ENCODE results near the gene INO80E.
A peak's percentile ranks its signal among the peaks of the same experiment; 100 is the strongest.

INO80E gene

DNA sequence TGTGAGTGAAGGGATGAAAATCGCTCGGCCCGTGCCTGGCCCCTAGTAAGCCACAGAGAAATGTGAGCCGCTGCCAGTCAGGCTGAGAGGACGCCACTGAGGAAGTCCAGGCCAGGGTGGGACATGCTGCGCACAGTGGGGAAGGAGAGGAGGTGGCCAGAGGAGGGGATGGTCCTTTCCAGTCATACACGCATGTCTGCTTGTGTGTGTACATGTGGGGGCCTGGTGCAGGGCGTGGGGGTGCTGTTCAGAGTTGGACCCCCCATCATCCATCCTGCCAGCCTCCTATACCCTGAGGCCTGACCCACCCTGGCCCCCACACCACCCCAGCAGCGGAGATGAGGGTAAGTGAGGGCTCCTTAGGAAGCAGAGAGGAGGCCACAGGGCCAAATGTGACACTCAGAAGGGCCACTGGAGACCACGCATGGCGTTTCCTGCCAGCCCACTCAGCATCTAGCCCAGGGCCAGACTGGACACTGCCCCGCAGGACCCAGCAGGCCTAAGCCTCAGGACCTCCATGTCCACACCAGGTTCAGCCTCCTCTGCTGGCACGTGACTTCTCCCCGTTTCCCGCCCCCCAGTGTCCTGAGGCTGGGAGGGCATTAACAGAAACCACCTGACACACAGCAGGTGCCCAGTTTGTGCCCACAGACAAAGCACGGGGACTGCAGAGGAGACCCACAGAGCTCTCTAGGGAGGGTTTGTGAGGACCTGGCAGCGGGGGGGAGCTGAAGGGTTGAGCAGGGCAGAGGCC, 7.8 kb downstream of the INO80E start:
- Mint-ChIP-seq H3K9me3 (no peaks in the 10 kb centered on the region), H3K4me1 (ENCODE audit: low read depth in 2 of 2) (peaks cover 12 to 15% of the 10 kb centered on the region in 2 donors), H3K36me3 (ENCODE audit: insufficient read depth) (peaks cover 4% of the 10 kb centered on the region), H3K27ac (peak overlapping the region in 1 of 2 donors; percentile 31), H3K27me3 (peaks cover 6 to 13% of the 10 kb centered on the region in 2 donors), H3K4me3 (no peak overlapping the region)
- ATAC-seq (replicated peaks), result no peak
- DNase-seq, result no peak

DNA sequence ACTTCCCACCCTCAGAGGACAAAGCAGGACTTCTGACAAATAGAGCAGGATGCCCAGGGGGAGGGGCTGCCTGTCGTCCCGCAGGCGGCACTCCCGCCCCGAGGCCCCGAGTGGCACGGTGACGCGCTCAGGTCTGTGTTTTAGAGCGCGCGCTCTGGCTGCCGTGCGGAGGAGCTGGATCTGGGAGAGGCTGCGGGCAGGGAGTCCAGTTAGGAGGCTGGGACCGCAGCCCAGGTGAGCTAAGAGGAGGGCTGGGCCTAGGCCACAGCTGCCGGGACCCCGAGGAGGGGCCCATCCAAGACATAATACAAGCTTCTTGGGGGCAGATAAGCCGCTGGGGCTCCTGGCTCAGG, 8.4 kb downstream of the INO80E start:
- peaks cover 10 to 19% of the 10 kb centered on the region in 2 donors for H3K27me3 Mint-ChIP-seq
- no peaks in the 10 kb centered on the region for H3K9me3 Mint-ChIP-seq
- H3K4me1 Mint-ChIP-seq (ENCODE audit: low read depth in 2 of 2), result peaks cover 10 to 13% of the 10 kb centered on the region in 2 donors
- peak overlapping the region in 1 of 2 donors; percentile 31 for H3K27ac Mint-ChIP-seq
- DNase-seq, result no peak
- H3K36me3 Mint-ChIP-seq (ENCODE audit: insufficient read depth), result peaks cover 3% of the 10 kb centered on the region
- ATAC-seq (replicated peaks), result no peak
- no peak overlapping the region for H3K4me3 Mint-ChIP-seq

DNA sequence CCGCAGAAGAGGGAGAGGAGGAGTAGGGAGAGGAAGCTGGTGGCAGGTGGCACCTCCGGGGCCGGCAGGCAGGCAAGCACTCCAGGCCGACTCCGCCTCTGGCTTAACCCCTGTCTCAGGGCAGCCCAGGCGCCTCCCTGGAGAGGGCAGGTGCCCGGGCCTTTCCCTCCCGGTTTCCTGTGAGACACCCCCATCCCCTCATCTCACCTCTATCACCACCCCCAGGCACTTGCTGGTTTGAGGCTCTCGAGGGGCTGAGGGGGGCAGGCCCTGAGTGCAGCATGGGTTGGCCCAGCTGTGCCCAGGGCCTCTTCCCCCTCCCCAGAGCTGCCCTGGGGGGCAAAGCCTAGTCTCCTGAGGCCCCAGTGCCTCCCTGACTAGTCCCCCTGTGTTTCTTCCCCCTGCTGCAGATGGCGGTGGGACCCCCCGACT, 8.8 kb downstream of the INO80E start:
- DNase-seq (no peak), ATAC-seq (replicated peaks) (no peak)
- Mint-ChIP-seq H3K4me3 (no peak overlapping the region), H3K9me3 (no peaks in the 10 kb centered on the region), H3K4me1 (ENCODE audit: low read depth in 2 of 2) (peaks cover 10% of the 10 kb centered on the region in 2 donors), H3K36me3 (ENCODE audit: insufficient read depth) (peaks cover 3% of the 10 kb centered on the region), H3K27ac (no peak overlapping the region), H3K27me3 (peaks cover 12 to 23% of the 10 kb centered on the region in 2 donors)

DNA sequence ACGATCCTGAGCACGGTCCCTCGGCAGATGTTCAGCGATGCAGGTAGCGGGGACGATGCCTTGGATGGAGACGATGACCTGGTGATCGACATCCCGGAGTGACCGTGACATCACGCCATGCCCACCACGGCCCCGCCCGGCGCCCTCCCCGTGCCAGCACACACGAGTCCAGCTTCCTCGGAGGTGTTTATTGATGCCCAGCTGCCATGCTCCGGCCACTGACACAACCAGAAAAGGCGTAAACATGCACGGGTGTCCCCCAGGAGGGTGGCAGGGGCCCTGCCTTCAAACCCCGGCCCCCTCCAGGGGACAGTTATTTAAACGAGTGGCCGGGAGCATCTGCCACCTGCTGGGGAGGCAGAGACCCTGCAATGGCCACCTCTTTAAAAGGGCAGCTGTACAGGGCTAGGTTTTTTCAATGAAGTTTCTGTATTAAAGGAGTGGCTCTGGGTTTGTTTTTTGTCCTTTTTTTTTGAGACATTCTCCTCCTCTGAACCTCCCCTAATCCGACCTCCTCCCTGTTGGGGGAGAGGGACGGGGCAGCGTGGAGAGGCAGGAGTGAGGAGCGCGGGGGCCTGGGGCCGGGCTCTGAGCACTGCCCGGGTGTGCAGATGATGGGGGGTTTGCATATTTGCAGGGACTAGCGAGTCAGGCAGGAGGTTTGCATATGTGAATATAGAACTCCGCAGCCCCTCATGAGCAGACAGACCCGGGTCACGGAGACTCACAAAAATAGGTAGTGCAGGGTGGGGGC, 9.5 kb downstream of the INO80E start:
- Mint-ChIP-seq H3K27me3 (peaks cover 18 to 30% of the 10 kb centered on the region in 2 donors), H3K36me3 (ENCODE audit: insufficient read depth) (peaks cover 6% of the 10 kb centered on the region), H3K9me3 (no peaks in the 10 kb centered on the region), H3K4me3 (no peak overlapping the region), H3K4me1 (ENCODE audit: low read depth in 2 of 2) (peaks cover 14 to 15% of the 10 kb centered on the region in 2 donors), H3K27ac (no peak overlapping the region)
- peak; percentile 27 to 33 (median 33) for DNase-seq
- peak; percentile 76 for ATAC-seq (replicated peaks)

DNA sequence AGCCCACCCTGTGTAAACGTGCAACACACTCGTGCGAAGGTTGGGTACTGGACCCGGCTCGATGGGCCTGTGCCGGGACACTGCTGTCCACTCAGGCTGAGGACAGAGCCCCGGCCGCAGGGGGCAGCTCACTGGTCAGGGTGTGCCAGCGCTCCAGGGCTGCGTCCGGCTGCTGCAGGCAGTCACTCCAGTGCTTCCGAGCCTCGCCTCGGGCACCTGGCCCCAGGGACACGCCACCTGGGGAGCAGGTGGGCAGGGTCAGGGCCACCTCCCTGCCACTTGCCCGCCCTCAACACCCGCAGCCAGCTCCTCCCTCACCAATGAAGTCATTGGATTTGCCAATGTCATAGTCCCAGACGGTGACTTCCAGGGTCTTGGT, 10.0 kb downstream of the INO80E start:
- H3K4me3 Mint-ChIP-seq, result no peak overlapping the region
- peaks cover 7% of the 10 kb centered on the region for H3K36me3 Mint-ChIP-seq (ENCODE audit: insufficient read depth)
- H3K4me1 Mint-ChIP-seq (ENCODE audit: low read depth in 2 of 2), result peaks cover 14 to 16% of the 10 kb centered on the region in 2 donors
- H3K27me3 Mint-ChIP-seq, result peaks cover 20 to 34% of the 10 kb centered on the region in 2 donors
- no peaks in the 10 kb centered on the region for H3K9me3 Mint-ChIP-seq
- no peak for ATAC-seq (replicated peaks)
- H3K27ac Mint-ChIP-seq, result no peak overlapping the region
- no peak for DNase-seq

DNA sequence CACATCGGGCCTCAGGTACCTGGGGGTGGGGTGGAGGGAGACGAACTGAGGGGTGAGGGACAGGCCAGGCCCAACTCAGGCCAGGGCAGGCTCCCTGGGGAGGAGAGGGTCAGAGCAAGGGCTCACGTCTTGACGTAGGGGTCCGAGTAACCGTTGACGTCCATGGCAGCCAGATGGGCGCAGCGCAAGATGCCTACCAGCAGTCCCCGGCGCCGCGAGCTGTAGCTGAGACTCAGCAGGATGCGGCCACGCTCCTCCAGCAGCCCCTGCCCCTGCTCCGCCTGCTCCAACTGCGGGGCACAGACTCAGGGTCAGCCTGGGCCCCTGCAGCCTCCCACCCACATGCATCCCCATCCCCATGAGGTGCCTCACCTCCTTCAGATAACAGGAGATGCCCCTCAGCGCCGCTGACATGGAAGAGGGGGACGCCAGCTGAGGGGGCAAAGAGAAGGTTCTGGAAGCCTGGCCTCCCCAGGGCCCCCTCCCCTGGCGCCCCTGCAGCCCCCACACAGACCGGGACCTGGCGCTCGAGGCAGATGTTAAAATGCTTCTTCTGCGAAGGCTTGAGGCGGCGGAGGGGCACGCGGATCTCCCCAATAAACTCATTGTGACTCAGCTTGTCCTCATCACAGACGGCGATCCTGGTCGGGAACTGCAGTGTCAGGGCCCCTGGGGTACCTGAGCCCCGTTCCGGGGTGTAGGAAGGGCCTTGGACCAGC, 10.8 kb downstream of the INO80E start:
- DNase-seq, result no peak
- no peak overlapping the region for H3K4me3 Mint-ChIP-seq
- H3K4me1 Mint-ChIP-seq (ENCODE audit: low read depth in 2 of 2), result peaks cover 15 to 18% of the 10 kb centered on the region in 2 donors
- peaks cover 24 to 39% of the 10 kb centered on the region in 2 donors for H3K27me3 Mint-ChIP-seq
- peaks cover 7% of the 10 kb centered on the region for H3K36me3 Mint-ChIP-seq (ENCODE audit: insufficient read depth)
- H3K9me3 Mint-ChIP-seq, result no peaks in the 10 kb centered on the region
- no peak overlapping the region for H3K27ac Mint-ChIP-seq
- ATAC-seq (replicated peaks), result no peak

DNA sequence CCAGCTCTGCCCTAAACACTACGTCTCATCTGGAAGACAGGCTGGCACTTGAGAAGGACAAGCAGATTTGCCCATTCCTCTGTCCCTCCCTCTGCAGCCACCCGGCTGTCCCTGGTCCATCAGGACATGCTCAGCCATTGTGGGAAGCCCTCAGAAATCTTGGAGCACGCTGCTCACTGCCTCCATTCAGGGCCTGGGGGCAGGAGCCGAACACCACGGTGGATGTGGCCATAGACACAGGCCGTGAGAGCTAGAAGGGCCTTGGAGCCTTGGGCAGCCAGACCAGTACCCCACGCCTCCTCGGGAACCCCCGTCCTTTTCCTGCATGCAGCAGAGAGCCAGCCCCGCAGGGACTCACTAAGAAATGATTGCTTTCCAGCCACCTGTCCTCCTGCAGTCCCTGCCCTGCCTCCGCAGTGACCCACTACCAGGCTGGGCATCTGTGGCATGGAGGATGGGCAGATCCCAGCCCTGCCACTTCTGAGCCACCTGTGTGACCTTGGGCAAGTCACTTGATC, 11.4 kb downstream of the INO80E start:
- H3K4me3 Mint-ChIP-seq, result no peak overlapping the region
- H3K27me3 Mint-ChIP-seq, result peaks cover 29 to 45% of the 10 kb centered on the region in 2 donors
- H3K9me3 Mint-ChIP-seq, result no peaks in the 10 kb centered on the region
- H3K36me3 Mint-ChIP-seq (ENCODE audit: insufficient read depth), result peaks cover 7% of the 10 kb centered on the region
- DNase-seq (no peak), ATAC-seq (replicated peaks) (no peak)
- no peak overlapping the region for H3K27ac Mint-ChIP-seq
- H3K4me1 Mint-ChIP-seq (ENCODE audit: low read depth in 2 of 2), result peaks cover 17 to 18% of the 10 kb centered on the region in 2 donors

DNA sequence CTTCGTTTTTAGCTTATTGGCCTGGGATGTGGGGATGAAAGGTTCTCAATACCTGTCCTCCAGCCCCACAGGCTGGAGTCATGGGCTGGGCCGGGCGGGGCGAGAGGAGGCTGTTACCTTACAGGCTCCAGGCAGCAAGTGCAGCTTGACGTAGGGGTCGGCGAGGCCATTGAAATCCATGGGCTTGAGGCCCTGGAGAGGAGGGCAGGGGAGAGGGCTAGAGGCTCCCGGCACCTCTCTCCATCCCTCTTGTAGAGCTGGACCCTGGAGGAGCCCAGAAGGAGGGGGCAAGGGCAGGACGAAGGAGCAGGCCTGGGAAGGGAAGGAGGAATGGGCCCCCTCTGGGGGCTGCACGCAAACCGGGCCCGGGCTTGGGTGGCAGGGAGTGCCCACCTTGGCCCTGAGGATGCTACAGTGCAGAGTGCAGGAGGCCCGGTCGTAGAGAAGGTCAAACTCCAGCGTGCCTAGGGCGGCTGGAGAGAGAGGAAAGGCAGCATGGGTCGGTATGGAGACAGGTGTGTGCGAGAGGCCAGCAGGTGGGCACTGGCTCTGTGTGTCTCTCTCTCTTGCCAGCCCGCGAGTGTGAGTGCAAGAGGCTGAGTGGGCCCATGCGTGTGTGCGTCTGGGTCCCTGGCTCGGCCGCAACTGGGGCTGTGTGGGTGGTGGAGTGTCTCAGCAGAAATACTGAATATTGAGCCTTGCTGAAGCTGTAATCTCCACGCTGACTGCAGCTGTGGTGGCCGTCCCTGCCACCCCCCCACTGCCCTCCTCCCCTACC, 13.2 kb downstream of the INO80E start:
- Mint-ChIP-seq H3K4me1 (ENCODE audit: low read depth in 2 of 2) (peaks cover 13 to 14% of the 10 kb centered on the region in 2 donors), H3K9me3 (no peaks in the 10 kb centered on the region), H3K36me3 (ENCODE audit: insufficient read depth) (peaks cover 7% of the 10 kb centered on the region), H3K4me3 (peak overlapping the region; percentile 27 to 38), H3K27me3 (peaks cover 29 to 45% of the 10 kb centered on the region in 2 donors), H3K27ac (no peak overlapping the region)
- ATAC-seq (replicated peaks), result no peak
- no peak for DNase-seq

DNA sequence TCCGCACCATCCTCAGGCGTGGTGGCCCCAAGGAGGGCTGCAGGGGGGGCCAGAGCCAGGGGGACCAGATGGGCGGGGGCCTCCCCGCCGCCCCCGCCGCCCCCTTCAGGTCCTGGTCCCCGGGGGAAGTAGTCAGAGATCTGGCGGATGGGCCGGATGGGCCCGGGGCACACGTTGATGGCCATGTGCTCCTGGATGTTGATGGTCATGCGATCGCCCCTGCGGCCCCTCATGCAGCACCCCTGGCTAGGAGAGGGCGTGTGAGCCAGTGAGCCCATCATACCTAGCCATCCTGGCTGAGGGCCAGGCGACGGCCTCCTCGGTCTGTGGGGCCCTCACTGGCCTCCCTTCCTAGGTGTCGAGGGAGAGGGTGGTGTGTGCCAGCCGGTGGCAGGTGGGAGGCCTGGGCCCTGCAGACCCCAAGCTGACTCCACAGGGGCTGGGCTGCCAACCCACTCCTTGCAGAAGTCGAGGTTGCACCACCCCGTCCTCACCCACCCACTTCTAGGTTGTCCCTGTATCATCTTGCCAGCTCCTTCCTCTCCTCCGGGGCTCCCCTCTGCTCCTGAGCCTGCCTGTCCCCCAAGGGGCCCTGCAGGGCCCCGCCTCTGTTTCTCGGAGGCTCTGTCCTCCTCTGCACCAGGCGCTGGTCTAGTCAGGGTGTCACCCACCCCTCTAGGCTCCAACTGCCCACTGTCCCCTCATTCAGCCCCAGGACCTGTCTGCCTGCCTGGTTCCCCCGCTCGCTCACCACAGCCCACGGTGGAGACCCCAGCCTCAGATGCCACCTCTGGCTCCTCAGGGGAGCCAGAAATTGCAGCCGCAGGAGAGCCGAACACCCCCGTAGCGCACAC, 14.2 kb downstream of the INO80E start:
- H3K36me3 Mint-ChIP-seq (ENCODE audit: insufficient read depth), result peaks cover 7% of the 10 kb centered on the region
- H3K27ac Mint-ChIP-seq, result no peak overlapping the region
- no peaks in the 10 kb centered on the region for H3K9me3 Mint-ChIP-seq
- peak overlapping the region; percentile 77 to 85 for H3K4me3 Mint-ChIP-seq
- H3K4me1 Mint-ChIP-seq (ENCODE audit: low read depth in 2 of 2), result peaks cover 11 to 14% of the 10 kb centered on the region in 2 donors
- DNase-seq (no peak), ATAC-seq (replicated peaks) (peak; percentile 16)
- H3K27me3 Mint-ChIP-seq, result peaks cover 29 to 45% of the 10 kb centered on the region in 2 donors

DNA sequence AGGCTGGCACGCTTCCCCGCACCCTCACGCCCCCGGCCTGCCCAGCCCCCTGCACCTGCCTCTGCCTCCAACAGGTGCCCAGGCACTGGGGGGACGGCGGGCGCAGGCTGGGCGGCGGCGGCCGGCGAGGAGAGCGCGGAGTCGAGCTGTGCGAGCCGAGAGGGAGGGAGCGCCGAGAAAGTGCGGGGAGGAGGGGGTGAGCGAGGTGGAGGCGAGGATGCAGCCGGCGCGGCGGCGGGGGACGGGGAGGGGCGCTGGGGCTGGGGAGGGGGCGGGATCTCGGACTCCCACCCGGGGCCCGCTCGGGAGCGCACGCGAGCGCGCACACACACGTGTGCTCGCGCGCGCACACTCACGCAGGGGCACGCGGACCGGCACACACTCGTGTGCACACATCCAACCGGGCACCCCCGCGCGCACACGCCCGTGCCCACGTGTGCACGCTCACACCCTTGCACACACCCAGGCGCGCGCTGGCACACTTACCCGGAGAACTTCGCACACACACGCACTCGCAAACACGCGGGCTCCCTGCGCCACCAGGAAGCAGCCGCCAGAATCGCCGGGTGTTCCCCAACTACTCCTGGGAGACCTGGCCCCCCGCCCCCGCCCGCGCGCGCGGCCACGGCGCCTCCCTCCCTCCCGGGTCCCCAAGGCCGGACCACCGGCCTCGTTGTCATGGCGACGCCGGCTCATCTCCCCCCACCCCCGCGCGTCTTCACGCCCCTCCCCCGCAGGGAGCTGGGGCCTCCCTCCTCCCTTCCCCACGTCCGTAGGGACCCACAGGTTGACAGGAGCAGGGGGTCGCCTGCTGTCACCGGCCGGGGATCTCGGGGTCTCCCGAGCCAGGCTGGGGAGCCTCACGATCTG, 15.0 kb downstream of the INO80E start, which contains the start of gene DOC2A:
DOC2A (minus strand) TSS at position 184 of the 870 bp plus-strand sequence. CDS start 805 bp downstream, outside the sequence.
- Mint-ChIP-seq H3K4me3 (peak within 1 kb of the TSS; percentile 77 to 85), H3K27me3 (peaks cover 29 to 45% of the 10 kb centered on the region in 2 donors)

DNA sequence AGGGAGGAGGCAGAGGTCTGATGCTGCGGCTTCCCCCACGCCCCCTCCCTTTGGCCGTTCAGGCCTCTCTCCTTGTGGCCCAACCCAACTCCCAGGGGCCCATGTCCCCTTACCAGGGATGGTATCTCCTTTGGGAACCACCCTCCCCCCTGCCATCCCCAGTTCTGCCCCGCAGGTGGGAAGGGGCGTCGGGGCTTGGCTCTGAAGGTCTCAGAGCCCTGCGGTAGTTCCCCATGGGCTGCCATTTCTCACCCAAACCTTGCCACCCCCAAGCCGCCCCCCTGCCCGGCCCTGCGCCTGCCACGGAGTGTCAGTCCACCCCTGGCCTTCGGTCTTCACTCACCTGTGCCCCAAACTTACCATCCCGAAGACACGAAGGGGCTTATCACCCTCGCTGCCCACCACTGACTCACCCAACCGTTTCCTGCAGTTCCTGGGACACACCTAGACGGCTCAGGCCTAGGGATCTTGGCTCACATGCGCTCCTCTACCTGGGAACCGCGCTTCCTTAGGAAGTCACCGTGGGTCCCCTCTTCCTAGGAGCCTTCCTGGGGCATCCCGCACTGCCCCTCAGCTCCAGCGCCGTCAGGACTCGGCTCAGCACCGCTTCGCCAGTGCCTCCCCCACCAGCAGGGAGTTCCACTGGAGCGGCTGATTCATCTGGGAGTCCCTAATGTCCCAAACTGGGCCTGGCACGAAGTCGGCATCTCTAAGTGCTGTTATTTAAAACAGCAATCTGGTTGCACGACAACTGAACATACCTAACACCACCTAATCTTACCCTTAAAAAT, 15.9 kb downstream of the INO80E start:
- Mint-ChIP-seq H3K27ac (no peak overlapping the region), H3K36me3 (ENCODE audit: insufficient read depth) (peaks cover 4% of the 10 kb centered on the region), H3K4me1 (ENCODE audit: low read depth in 2 of 2) (peaks cover 11 to 14% of the 10 kb centered on the region in 2 donors), H3K4me3 (peak overlapping the region; percentile 77 to 85), H3K27me3 (peaks cover 29 to 51% of the 10 kb centered on the region in 2 donors), H3K9me3 (no peaks in the 10 kb centered on the region)
- ATAC-seq (replicated peaks), result no peak
- no peak for DNase-seq

More for the DNA sequence above, 15.0 kb downstream of the INO80E start, which contains the start of gene DOC2A:
- Mint-ChIP-seq H3K27ac (no peak within 1 kb of the TSS), H3K4me1 (ENCODE audit: low read depth in 2 of 2) (peaks cover 11 to 14% of the 10 kb centered on the region in 2 donors), H3K36me3 (ENCODE audit: insufficient read depth) (peaks cover 4% of the 10 kb centered on the region), H3K9me3 (no peaks in the 10 kb centered on the region)
- DNase-seq, result no peak
- ATAC-seq (replicated peaks), result peak; percentile 79

All from effector memory CD8-positive, alpha-beta T cell (primary cell).